ENCODE measurements around the gene RCC2. TPM values are rescaled to one million over a fixed set of nuclear protein-coding genes. Genes with fewer than 3 reads are reported as not detected.

RCC2 gene
- total RNA-seq, 1 donor from 2014 or later = 246 TPM

DNA sequence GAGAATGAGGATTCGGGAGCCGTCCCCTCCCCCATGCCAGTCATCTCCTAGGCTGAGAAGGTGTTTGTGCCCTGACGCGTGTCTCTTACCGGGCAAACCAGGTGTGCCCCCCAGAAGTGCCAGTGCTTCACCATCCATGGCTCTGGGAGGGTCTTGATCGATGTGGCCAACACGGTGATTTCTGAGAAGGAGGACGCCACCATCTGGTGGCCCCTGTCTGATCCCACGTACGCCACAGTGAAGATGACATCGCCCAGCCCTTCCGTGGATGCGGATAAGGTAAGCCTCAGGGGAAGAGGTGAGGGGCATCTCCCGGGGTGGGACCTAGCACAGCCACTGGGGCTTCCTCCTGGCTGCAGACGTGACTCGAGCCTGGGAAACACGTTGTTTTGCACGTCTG lies 66.5 kb downstream of the RCC2 start:
- H3K4me3 Mint-ChIP-seq = no peak overlapping the region
- H3K27ac Mint-ChIP-seq = no peak overlapping the region
- DNase-seq (ENCODE audit: low spot score) = no peak
- H3K9me3 Mint-ChIP-seq = no peaks in the 10 kb centered on the region
- H3K27me3 Mint-ChIP-seq (ENCODE audit: insufficient read depth) = peaks cover 7% of the 10 kb centered on the region
- no peaks in the 10 kb centered on the region for H3K4me1 Mint-ChIP-seq (ENCODE audit: low read depth)
- intact Hi-C loops (cut with micrococcal nuclease) = no loop called here
- no peaks in the 10 kb centered on the region for H3K36me3 Mint-ChIP-seq (ENCODE audit: low read depth)

DNA sequence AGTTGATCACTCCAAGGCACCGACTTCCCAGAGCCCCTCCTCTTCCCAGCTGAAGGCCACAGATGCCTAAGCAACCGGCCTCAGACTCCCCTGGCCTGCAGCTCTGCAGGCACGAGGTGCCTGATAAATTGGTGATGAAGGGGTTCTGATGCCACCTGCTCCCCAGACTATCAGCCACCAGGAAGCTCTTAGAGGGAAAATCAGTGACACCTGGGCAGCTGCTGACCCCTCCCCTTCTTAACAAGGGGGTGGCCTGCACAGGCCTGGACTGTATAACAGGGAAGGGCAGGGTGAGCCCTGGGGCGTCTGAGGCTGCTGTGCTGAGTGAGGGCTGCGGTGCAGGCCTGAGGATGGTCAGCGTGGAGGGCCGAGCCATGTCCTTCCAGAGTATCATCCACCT lies 67.6 kb downstream of the RCC2 start, which contains the start of gene PADI6:
TSS of gene PADI6 (plus strand) at position 301 of the 400 bp plus-strand sequence. CDS start at position 351, 50 bp downstream.
- H3K9me3 Mint-ChIP-seq = no peaks in the 10 kb centered on the region
- DNase-seq (ENCODE audit: low spot score) = no peak
- no peaks in the 10 kb centered on the region for H3K4me1 Mint-ChIP-seq (ENCODE audit: low read depth)
- no peak within 1 kb of the TSS for H3K27ac Mint-ChIP-seq
- no peaks in the 10 kb centered on the region for H3K36me3 Mint-ChIP-seq (ENCODE audit: low read depth)
- H3K27me3 Mint-ChIP-seq (ENCODE audit: insufficient read depth) = no peaks in the 10 kb centered on the region
- intact Hi-C loops (cut with micrococcal nuclease) = no loop called here
- no peak within 1 kb of the TSS for H3K4me3 Mint-ChIP-seq

- Mint-ChIP-seq H3K9me3 (no peaks in the 10 kb centered on the region), H3K36me3 (ENCODE audit: low read depth) (no peaks in the 10 kb centered on the region), H3K4me3 (no peak overlapping the region), H3K27ac (no peak overlapping the region), H3K4me1 (ENCODE audit: low read depth) (no peaks in the 10 kb centered on the region), H3K27me3 (ENCODE audit: insufficient read depth) (no peaks in the 10 kb centered on the region)
- intact Hi-C loops (cut with micrococcal nuclease) = no loop called here
- DNase-seq (ENCODE audit: low spot score) = no peak
These were observed 68.9 kb downstream of the RCC2 start for GRCh38 chr1:17370618-17371017.

DNA sequence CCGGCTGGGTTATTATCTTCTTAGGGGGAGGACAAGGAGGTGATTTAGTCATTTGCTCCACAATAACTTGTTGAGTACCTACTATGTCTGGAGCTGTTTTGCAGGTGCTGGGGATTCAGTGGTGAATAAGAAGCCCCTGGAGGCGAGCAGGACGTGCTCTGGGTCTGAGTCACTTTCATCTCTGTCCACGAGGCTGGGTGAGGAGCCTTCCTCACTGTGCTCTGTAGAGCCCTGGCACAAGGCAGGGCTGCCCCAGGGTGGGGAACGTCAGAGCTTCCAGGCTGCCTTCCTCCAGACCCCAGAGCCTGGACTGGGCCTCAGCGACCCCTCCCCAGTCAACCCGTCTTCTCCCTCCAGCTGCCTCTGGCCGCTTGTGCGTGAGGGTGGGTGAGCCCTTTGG lies 70.0 kb downstream of the RCC2 start:
- no peaks in the 10 kb centered on the region for H3K9me3 Mint-ChIP-seq
- no peaks in the 10 kb centered on the region for H3K27me3 Mint-ChIP-seq (ENCODE audit: insufficient read depth)
- DNase-seq (ENCODE audit: low spot score) = no peak
- H3K4me3 Mint-ChIP-seq = no peak overlapping the region
- no peaks in the 10 kb centered on the region for H3K36me3 Mint-ChIP-seq (ENCODE audit: low read depth)
- no peak overlapping the region for H3K27ac Mint-ChIP-seq
- H3K4me1 Mint-ChIP-seq (ENCODE audit: low read depth) = no peaks in the 10 kb centered on the region
- intact Hi-C loops (cut with micrococcal nuclease) = no loop called here

GRCh38 chr1:17365293-17365692 lies 74.2 kb downstream of the RCC2 start:
- no peak for DNase-seq (ENCODE audit: low spot score)
- intact Hi-C loops (cut with micrococcal nuclease) = no loop called here
- no peak overlapping the region for H3K27ac Mint-ChIP-seq
- H3K4me1 Mint-ChIP-seq (ENCODE audit: low read depth) = no peaks in the 10 kb centered on the region
- no peaks in the 10 kb centered on the region for H3K9me3 Mint-ChIP-seq
- no peaks in the 10 kb centered on the region for H3K36me3 Mint-ChIP-seq (ENCODE audit: low read depth)
- H3K4me3 Mint-ChIP-seq = no peak overlapping the region
- no peaks in the 10 kb centered on the region for H3K27me3 Mint-ChIP-seq (ENCODE audit: insufficient read depth)

DNA sequence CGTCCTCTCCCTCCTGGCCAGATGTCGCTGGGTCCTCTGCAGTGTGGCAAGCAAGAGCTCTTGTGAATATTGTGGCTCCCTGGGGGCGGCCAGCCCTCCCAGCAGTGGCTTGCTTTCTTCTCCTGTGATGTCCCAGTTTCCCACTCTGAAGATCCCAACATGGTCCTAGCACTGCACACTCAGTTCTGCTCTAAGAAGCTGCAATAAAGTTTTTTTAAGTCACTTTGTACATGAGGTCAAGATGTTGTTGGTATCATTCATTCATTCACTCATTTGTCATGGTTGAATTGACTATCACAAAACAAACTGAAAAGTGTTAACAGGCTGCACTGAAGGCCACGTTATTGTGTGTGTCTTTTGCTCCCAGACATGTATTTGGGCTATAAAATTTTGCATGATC lies 75.7 kb downstream of the RCC2 start:
- Mint-ChIP-seq H3K9me3 (no peaks in the 10 kb centered on the region), H3K4me1 (ENCODE audit: low read depth) (no peaks in the 10 kb centered on the region), H3K27me3 (ENCODE audit: insufficient read depth) (no peaks in the 10 kb centered on the region), H3K27ac (no peak overlapping the region), H3K36me3 (ENCODE audit: low read depth) (no peaks in the 10 kb centered on the region), H3K4me3 (no peak overlapping the region)
- intact Hi-C loops (cut with micrococcal nuclease) = no loop called here
- no peak for DNase-seq (ENCODE audit: low spot score)

DNA sequence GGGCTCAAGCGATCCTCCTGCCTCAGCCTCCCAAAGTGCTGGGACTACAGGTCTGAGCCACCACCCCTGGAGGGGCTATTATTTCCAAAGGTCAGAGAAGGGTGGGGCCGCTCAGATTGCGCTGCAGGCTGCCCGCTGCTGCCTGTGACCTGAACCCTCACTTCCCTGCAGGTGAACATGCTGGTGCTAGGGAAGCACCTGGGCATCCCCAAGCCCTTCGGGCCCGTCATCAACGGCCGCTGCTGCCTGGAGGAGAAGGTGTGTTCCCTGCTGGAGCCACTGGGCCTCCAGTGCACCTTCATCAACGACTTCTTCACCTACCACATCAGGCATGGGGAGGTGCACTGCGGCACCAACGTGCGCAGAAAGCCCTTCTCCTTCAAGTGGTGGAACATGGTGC lies 76.1 kb downstream of the RCC2 start:
- H3K36me3 Mint-ChIP-seq (ENCODE audit: low read depth) = no peaks in the 10 kb centered on the region
- H3K4me3 Mint-ChIP-seq = no peak overlapping the region
- H3K27me3 Mint-ChIP-seq (ENCODE audit: insufficient read depth) = no peaks in the 10 kb centered on the region
- H3K27ac Mint-ChIP-seq = no peak overlapping the region
- DNase-seq (ENCODE audit: low spot score) = no peak
- H3K4me1 Mint-ChIP-seq (ENCODE audit: low read depth) = no peaks in the 10 kb centered on the region
- no peaks in the 10 kb centered on the region for H3K9me3 Mint-ChIP-seq
- intact Hi-C loops (cut with micrococcal nuclease) = no loop called here

DNA sequence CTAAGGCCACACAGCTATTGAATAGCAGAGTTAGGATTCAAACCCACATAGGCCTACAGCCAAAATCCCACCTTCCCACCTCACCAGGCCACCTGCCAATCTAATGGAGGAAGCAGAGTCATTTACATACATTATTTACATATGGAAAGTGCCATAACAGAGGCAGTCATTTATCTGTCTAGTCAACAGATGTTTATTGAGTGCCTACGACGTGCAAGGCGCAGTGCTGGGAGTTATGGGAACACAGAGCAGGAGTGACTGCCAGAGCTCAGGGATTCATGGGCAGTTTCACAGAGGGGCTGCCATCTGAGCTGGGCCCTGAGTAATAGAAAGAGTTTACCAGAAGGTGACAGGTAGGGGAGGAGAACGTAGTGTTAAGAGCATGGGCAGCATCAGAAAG lies 77.8 kb downstream of the RCC2 start:
- DNase-seq (ENCODE audit: low spot score) = no peak
- Mint-ChIP-seq H3K9me3 (no peaks in the 10 kb centered on the region), H3K36me3 (ENCODE audit: low read depth) (no peaks in the 10 kb centered on the region), H3K27me3 (ENCODE audit: insufficient read depth) (no peaks in the 10 kb centered on the region), H3K4me1 (ENCODE audit: low read depth) (no peaks in the 10 kb centered on the region), H3K4me3 (no peak overlapping the region), H3K27ac (no peak overlapping the region)
- intact Hi-C loops (cut with micrococcal nuclease) = no loop called here

DNA sequence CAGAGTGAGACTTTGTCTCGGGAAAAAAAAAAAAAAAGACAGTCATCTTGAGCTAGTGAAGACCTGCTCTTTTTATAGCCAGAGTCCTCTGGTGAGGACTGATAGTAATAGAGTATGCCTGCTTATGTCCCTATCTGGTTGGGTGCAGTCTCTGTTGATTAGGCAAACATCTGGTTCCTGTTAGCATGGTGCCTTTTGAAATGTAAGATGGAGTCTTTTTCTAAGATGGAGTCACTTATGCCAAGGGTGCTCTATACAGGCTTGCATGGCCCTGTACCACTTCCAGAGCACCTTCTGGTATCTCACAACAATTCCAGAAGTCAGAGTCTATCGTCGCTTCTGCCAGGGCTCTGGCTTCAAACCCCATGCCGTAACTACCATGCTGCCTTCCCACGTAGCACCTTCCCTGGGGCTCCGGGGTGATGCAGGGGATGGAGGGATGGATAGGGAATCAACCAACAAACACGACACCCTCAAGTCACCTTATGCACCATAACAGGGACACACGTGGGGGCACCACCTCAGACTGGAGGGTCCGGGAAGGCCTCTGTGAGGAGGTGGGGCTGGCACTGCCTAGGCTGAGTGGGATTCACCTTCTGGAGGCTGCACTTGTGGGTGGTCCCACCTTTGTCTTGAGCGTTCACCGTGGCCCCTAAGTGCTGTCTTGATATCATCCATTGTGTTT lies 79.1 kb downstream of the RCC2 start:
- H3K36me3 Mint-ChIP-seq (ENCODE audit: low read depth) = no peaks in the 10 kb centered on the region
- H3K27me3 Mint-ChIP-seq (ENCODE audit: insufficient read depth) = no peaks in the 10 kb centered on the region
- no peaks in the 10 kb centered on the region for H3K4me1 Mint-ChIP-seq (ENCODE audit: low read depth)
- H3K9me3 Mint-ChIP-seq = no peaks in the 10 kb centered on the region
- H3K4me3 Mint-ChIP-seq = no peak overlapping the region
- DNase-seq (ENCODE audit: low spot score) = no peak
- H3K27ac Mint-ChIP-seq = no peak overlapping the region
- intact Hi-C loops (cut with micrococcal nuclease) = no loop called here

GRCh38 chr1:17359808-17360207 lies 79.7 kb downstream of the RCC2 start:
- no peaks in the 10 kb centered on the region for H3K9me3 Mint-ChIP-seq
- no peak overlapping the region for H3K4me3 Mint-ChIP-seq
- DNase-seq (ENCODE audit: low spot score) = no peak
- no peak overlapping the region for H3K27ac Mint-ChIP-seq
- no peaks in the 10 kb centered on the region for H3K27me3 Mint-ChIP-seq (ENCODE audit: insufficient read depth)
- H3K4me1 Mint-ChIP-seq (ENCODE audit: low read depth) = no peaks in the 10 kb centered on the region
- no peaks in the 10 kb centered on the region for H3K36me3 Mint-ChIP-seq (ENCODE audit: low read depth)
- intact Hi-C loops (cut with micrococcal nuclease) = no loop called here

GRCh38 chr1:17359031-17359430 lies 80.4 kb downstream of the RCC2 start:
- intact Hi-C loops (cut with micrococcal nuclease) = no loop called here
- no peaks in the 10 kb centered on the region for H3K9me3 Mint-ChIP-seq
- no peaks in the 10 kb centered on the region for H3K4me1 Mint-ChIP-seq (ENCODE audit: low read depth)
- H3K27ac Mint-ChIP-seq = no peak overlapping the region
- peaks cover 3% of the 10 kb centered on the region for H3K27me3 Mint-ChIP-seq (ENCODE audit: insufficient read depth)
- DNase-seq (ENCODE audit: low spot score) = no peak
- no peak overlapping the region for H3K4me3 Mint-ChIP-seq
- no peaks in the 10 kb centered on the region for H3K36me3 Mint-ChIP-seq (ENCODE audit: low read depth)

GRCh38 chr1:17358557-17358956 lies 80.9 kb downstream of the RCC2 start:
- no peaks in the 10 kb centered on the region for H3K9me3 Mint-ChIP-seq
- no peak for DNase-seq (ENCODE audit: low spot score)
- no peaks in the 10 kb centered on the region for H3K4me1 Mint-ChIP-seq (ENCODE audit: low read depth)
- intact Hi-C loops (cut with micrococcal nuclease) = no loop called here
- H3K27ac Mint-ChIP-seq = no peak overlapping the region
- peaks cover 3% of the 10 kb centered on the region for H3K27me3 Mint-ChIP-seq (ENCODE audit: insufficient read depth)
- no peak overlapping the region for H3K4me3 Mint-ChIP-seq
- no peaks in the 10 kb centered on the region for H3K36me3 Mint-ChIP-seq (ENCODE audit: low read depth)

Measured in activated T-helper 1 cell treated with anti-CD3 and anti-CD28 coated beads, Interleukin-12 subunit alpha, Interleukin-12 subunit beta, Interleukin-2, Interleukin-4 antibody, amounts not matched to agents 30 ng/mL and 10 ng/mL and 1 ng/mL, durations not matched to agents 14 hours and 24 hours and 36 hours (primary cell).